ENCODE measurements around the gene GGA3.

- no peak for TF ChIP-seq SUZ12 (IDR thresholded peaks at IDR 0.05; ENCODE audit: unreplicated experiment)
- no peak for TF ChIP-seq FOXK2 (IDR thresholded peaks at IDR 0.05)
- TF ChIP-seq STAT3 (IDR thresholded peaks at IDR 0.05; ENCODE audit: low read depth, low read length), result no peak
- TF ChIP-seq CEBPB (IDR thresholded peaks at IDR 0.05; ENCODE audit: borderline replicate concordance in 1 of 2, low read depth in 2 of 2, low read length in 2 of 2), result no peak
- no peak; the same call in 1 of the 2 replicates for TF ChIP-seq POLR2AphosphoS5 (IDR thresholded peaks at IDR 0.05; ENCODE audit: low read length)
- TF ChIP-seq RAD21 (IDR thresholded peaks at IDR 0.05; ENCODE audit: insufficient read depth, low read depth, low read length), result no peak
- no peak for TF ChIP-seq TCF3 (IDR thresholded peaks at IDR 0.05; ENCODE audit: borderline replicate concordance, insufficient read depth, low read depth, low read length)
These were observed 24.0 kb downstream of the GGA3 start for GRCh38 chr17:75237100-75238014.

Data from GM12878 (cell line).